ENCODE data around the gene METTL15.
"Not testable (repeated sequence)": the region's sequence is repeated elsewhere in the genome, so short reads cannot be mapped to it uniquely, and the experiment has no call there.

DNA sequence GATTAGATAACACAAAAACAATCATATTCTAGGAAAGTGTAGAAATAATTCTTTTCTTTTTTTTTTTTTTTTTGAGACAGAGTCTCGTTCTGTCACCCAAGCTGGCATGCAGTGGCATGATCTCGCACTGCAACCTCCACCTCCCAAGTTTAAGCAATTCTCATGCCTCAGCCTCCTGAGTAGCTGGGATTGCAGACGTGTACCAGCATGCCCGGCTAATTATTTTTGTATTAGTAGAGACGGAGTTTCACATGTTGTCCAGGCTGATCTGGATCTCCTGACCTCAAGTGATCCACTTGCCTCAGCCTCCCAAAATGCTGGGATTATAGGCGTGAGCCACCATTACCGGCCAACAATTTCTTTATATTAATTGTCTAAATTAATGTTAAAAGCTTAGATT lies 182.8 kb downstream of the METTL15 start:
- TF ChIP-seq CTCF, POLR2AphosphoS5 (IDR thresholded peaks at IDR 0.05): not testable (repeated sequence)

Data from breast epithelium (tissue), 3 donors.